B cell (primary cell): ENCODE data around the gene RPGR. TPM values are rescaled to one million over a fixed set of nuclear protein-coding genes. Genes with fewer than 3 reads are reported as not detected.

Experiments
- ATAC-seq: fragments of 200-7000 bp; cut with Tn5 transposase; one replicate; pipeline ENCODE4 v1.10.0; 2021; ENCODE audit warnings: low read depth, mild to moderate bottlenecking, moderate number of reproducible peaks, moderate library complexity
- CTCF ChIA-PET: fragments of 350-600 bp; sonication (Branson Sonifier 250); formaldehyde crosslinking; loops from one replicate; lab custom pipeline; 2021; ENCODE audit warnings: antibody characterized with exemption, inconsistent platforms; lab: Charles Lee
- POLR2A ChIA-PET: fragments of 350-600 bp; sonication (Branson Sonifier 250); formaldehyde crosslinking; loops from one replicate; lab custom pipeline; 2021; ENCODE audit warnings: antibody characterized with exemption; lab: Charles Lee
- DNase-seq: peaks from one replicate; pipeline ENCODE4 v3.0.0; 2013
- H2AFZ ChIP-seq: 2 replicates; pipeline ENCODE4 v1.6.1; 2012; ENCODE audit warnings: mild to moderate bottlenecking, low read depth, low read length; ENCODE audit not compliant: insufficient read depth, poor library complexity, severe bottlenecking
- H3K27ac ChIP-seq, 2 donors: 1 replicate in 1 of 2; 2 replicates in 1 of 2; pipeline ENCODE4 v1.5.1; 2012 to 2013; ENCODE audit warnings: low read length in 2 of 2, mild to moderate bottlenecking in 2 of 2, moderate library complexity in 1 of 2
- H3K27me3 ChIP-seq, 4 experiments: fragments of 200-600 bp in 1 of 4; sonication (generic) in 1 of 4; replicated peaks in 1 of 4; 1 replicate in 2 of 4; 2 replicates in 2 of 4; pipeline versions ENCODE4 v1.6.1 to v1.7.0; 2013 to 2016; ENCODE audit warnings: low read length in 3 of 4, mild to moderate bottlenecking in 2 of 4, mixed read lengths in 1 of 4, moderate library complexity in 1 of 4; ENCODE audit not compliant: insufficient read depth in 4 of 4, control insufficient read depth in 3 of 4; ENCODE audit errors: control extremely low read depth in 1 of 4
- H3K36me3 ChIP-seq, 2 experiments: replicated peaks in 1 of 2; 1 replicate in 1 of 2; 2 replicates in 1 of 2; pipeline versions ENCODE4 v1.6.1 to v1.7.1; 2013; ENCODE audit warnings: low read length in 1 of 2; ENCODE audit not compliant: insufficient read depth in 2 of 2, control insufficient read depth in 1 of 2; ENCODE audit errors: control extremely low read depth in 1 of 2, extremely low read depth in 1 of 2
- H3K4me1 ChIP-seq, 2 donors: fragments of 200-600 bp in 1 of 2; sonication (generic) in 1 of 2; 1 replicate in 1 of 2; 2 replicates in 1 of 2; pipeline versions ENCODE4 v1.5.1 to v1.6.1; 2013 to 2017; ENCODE audit warnings: low read length in 2 of 2; ENCODE audit not compliant: control insufficient read depth in 2 of 2, insufficient read depth in 2 of 2
- H3K4me2 ChIP-seq: replicated peaks from 2 replicates; pipeline ENCODE3; 2012; ENCODE audit warnings: mild to moderate bottlenecking, low read depth, low read length; ENCODE audit not compliant: poor library complexity, severe bottlenecking
- H3K4me3 ChIP-seq, 5 experiments: fragments of 200-600 bp in 1 of 5; sonication (generic) in 1 of 5; 1 replicate in 3 of 5; 2 replicates in 2 of 5; pipeline versions ENCODE4 v1.5.1 to v1.7.0; 2011 to 2016; ENCODE audit warnings: low read length in 4 of 5, mild to moderate bottlenecking in 4 of 5, low read depth in 2 of 5, control low read depth in 1 of 5, moderate library complexity in 1 of 5; ENCODE audit not compliant: insufficient read depth in 1 of 5; ENCODE audit errors: control extremely low read depth in 1 of 5, extremely low read depth in 1 of 5
- H3K79me2 ChIP-seq: fragments of 200-600 bp; sonication (generic); one replicate; pipeline ENCODE4 v1.6.0; 2016; ENCODE audit warnings: low read length; ENCODE audit not compliant: control insufficient read depth, insufficient read depth
- H3K9ac ChIP-seq: fragments of 200-600 bp; sonication (generic); 2 replicates; pipeline ENCODE4 v1.6.1; 2017; ENCODE audit warnings: mild to moderate bottlenecking, low read length, moderate library complexity
- H3K9me3 ChIP-seq, 3 donors: one replicate each; pipeline versions ENCODE4 v1.6.1 to v1.7.1; 2013; ENCODE audit warnings: low read length in 2 of 3; ENCODE audit not compliant: control insufficient read depth in 2 of 3, insufficient read depth in 1 of 3; ENCODE audit errors: control extremely low read depth in 1 of 3
- H4K20me1 ChIP-seq: 2 replicates; pipeline ENCODE4 v1.6.0; 2012; ENCODE audit warnings: mild to moderate bottlenecking, low read length; ENCODE audit not compliant: insufficient read depth, control insufficient read depth, poor library complexity, severe bottlenecking
- H3K27ac Mint-ChIP-seq: one replicate; pipeline ENCODE4 v1.8.0; 2021; ENCODE audit warnings: mixed read lengths
- H3K27me3 Mint-ChIP-seq: one replicate; pipeline ENCODE4 v1.8.0; 2021; ENCODE audit warnings: mixed read lengths
- H3K4me1 Mint-ChIP-seq: one replicate; pipeline ENCODE4 v1.8.0; 2021; ENCODE audit warnings: mixed read lengths
- H3K4me3 Mint-ChIP-seq: one replicate; pipeline ENCODE4 v1.8.0; 2021; ENCODE audit warnings: mixed read lengths
- H3K9me3 Mint-ChIP-seq: one replicate; pipeline ENCODE4 v1.8.0; 2022; ENCODE audit warnings: mixed read lengths; ENCODE audit not compliant: insufficient read depth
- EZH2 ChIP-seq: IDR thresholded peaks from 2 replicates; pipeline ENCODE4 v1.6.1; 2012; ENCODE audit warnings: borderline replicate concordance, low read depth, mild to moderate bottlenecking, moderate library complexity, low read length; ENCODE audit not compliant: insufficient read depth, poor library complexity, severe bottlenecking
- WGBS: methylation state at CpG from one replicate; pipeline ENCODE4 v1.1.5; 2013; ENCODE audit warnings: missing lambda C conversion rate; ENCODE audit not compliant: insufficient coverage; 5-methylcytosine and 5-hydroxymethylcytosine counted together
- intact Hi-C: fragments of 100-400 bp; cut with micrococcal nuclease; formaldehyde crosslinking; loops from one replicate; pipeline ENCODE4 v1.10.0; 2022
- polyA plus RNA-seq: library from polyadenylated mRNA; depleted of rRNA; stranded (reverse); fragments of >200 nt; gene quantifications from 2 replicates; pipeline ENCODE4 v1.2.3, GENCODE V29; 2012
- total RNA-seq, 2 donors: library from RNA; stranded (reverse); fragments of 120-200 nt in 1 of 2; gene quantifications; 1 replicate in 1 of 2; 2 replicates in 1 of 2; pipeline versions ENCODE4 v1.2.3 to v1.2.4, GENCODE V29; 2013 to 2022
- TF ChIP-seq, protein P1 (sequence below): fragments of 200-600 bp; IDR thresholded peaks from one replicate; pipeline ENCODE4 v1.8.0; 2022; ENCODE audit warnings: antibody characterized with exemption, mild to moderate bottlenecking

Gene RPGR
- total and polyA plus RNA-seq, 2 donors (not counting 1 experiment from before 2014, with no cell fraction given), result 4.2 to 26.8 TPM

DNA sequence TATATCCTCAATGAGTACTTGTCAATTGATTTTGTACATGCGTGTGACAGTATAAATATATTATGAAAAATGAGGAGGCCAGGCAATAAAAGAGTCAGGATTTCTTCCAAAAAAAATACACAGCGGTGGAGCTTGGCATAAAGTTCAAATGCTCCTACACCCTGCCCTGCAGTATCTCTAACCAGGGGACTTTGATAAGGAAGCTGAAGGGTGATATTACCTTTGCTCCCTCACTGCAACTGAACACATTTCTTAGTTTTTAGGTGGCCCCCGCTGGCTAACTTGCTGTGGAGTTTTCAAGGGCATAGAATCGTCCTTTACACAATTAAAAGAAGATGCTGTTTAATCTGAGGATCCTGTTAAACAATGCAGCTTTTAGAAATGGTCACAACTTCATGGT lies 25.1 kb upstream of the RPGR start, which contains the start of gene OTC:
OTC (plus strand) TSS at position 243 of the 400 bp plus-strand sequence; CDS start at position 336, 93 bp downstream.
- H3K9me3 ChIP-seq, result no peaks in the 10 kb centered on the region
- ChIA-PET CTCF (no interaction called here), POLR2A (no interaction called here)
- no peaks in the 10 kb centered on the region for H4K20me1 ChIP-seq
- TF ChIP-seq EZH2, result no peak
- TF ChIP-seq, protein P1, sequence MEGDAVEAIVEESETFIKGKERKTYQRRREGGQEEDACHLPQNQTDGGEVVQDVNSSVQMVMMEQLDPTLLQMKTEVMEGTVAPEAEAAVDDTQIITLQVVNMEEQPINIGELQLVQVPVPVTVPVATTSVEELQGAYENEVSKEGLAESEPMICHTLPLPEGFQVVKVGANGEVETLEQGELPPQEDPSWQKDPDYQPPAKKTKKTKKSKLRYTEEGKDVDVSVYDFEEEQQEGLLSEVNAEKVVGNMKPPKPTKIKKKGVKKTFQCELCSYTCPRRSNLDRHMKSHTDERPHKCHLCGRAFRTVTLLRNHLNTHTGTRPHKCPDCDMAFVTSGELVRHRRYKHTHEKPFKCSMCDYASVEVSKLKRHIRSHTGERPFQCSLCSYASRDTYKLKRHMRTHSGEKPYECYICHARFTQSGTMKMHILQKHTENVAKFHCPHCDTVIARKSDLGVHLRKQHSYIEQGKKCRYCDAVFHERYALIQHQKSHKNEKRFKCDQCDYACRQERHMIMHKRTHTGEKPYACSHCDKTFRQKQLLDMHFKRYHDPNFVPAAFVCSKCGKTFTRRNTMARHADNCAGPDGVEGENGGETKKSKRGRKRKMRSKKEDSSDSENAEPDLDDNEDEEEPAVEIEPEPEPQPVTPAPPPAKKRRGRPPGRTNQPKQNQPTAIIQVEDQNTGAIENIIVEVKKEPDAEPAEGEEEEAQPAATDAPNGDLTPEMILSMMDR, result no peak
- ATAC-seq (no peak), DNase-seq (no peak)
- Mint-ChIP-seq H3K27ac (no peak within 1 kb of the TSS), H3K4me1 (no peaks in the 10 kb centered on the region), H3K27me3 (peaks cover 10% of the 10 kb centered on the region), H3K4me3 (no peak within 1 kb of the TSS), H3K9me3 (no peaks in the 10 kb centered on the region)
- H3K4me2 ChIP-seq, result no peak within 1 kb of the TSS
- no peaks in the 10 kb centered on the region for H3K4me1 ChIP-seq
- no peak within 1 kb of the TSS for H3K9ac ChIP-seq
- WGBS, result 80% methylated on average over 1 of the region's 4 CpGs
- no peaks in the 10 kb centered on the region for H3K27me3 ChIP-seq
- H3K27ac ChIP-seq, result no peak within 1 kb of the TSS
- no peaks in the 10 kb centered on the region for H3K79me2 ChIP-seq
- no peak within 1 kb of the TSS for H3K4me3 ChIP-seq
- no peak within 1 kb of the TSS for H2AFZ ChIP-seq
- intact Hi-C loops, result no loop called here
- H3K36me3 ChIP-seq, result no peaks in the 10 kb centered on the region

DNA sequence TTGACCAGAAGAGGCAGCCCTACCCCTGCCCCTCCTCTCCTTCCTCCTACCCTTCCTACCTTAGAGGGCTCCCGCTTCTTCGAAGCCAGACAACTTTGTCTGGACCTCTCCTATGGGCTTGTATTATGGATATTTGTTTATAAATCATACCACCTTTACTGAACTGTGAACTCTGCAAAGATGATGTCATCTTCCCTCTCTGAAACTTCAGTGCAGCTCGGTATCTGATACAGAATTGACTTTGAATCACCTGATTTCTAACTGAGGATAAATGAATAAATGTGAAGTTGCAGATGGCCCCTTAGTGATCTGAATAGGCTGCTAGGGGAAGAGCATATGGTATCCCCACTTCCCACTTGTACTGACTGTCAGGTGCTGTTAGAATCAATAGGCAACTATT lies 24.0 kb upstream of the RPGR start:
- H3K4me3 ChIP-seq, result no peak overlapping the region
- no peaks in the 10 kb centered on the region for H3K79me2 ChIP-seq
- no peaks in the 10 kb centered on the region for H4K20me1 ChIP-seq
- H3K36me3 ChIP-seq, result no peaks in the 10 kb centered on the region
- no peak for ATAC-seq
- H3K4me1 ChIP-seq, result no peaks in the 10 kb centered on the region
- POLR2A ChIA-PET, result no interaction called here
- H3K27ac Mint-ChIP-seq, result no peak overlapping the region
- no peaks in the 10 kb centered on the region for H3K9me3 ChIP-seq
- intact Hi-C loops, result no loop called here
- H3K9ac ChIP-seq, result no peak overlapping the region
- WGBS, result no CpG with 5 or more reads among the region's 3 CpGs
- CTCF ChIA-PET, result no interaction called here
- H3K9me3 Mint-ChIP-seq, result no peaks in the 10 kb centered on the region
- DNase-seq, result no peak
- no peaks in the 10 kb centered on the region for H3K27me3 ChIP-seq
- H3K4me2 ChIP-seq, result no peak overlapping the region
- H3K27me3 Mint-ChIP-seq, result peaks cover 10% of the 10 kb centered on the region
- no peak overlapping the region for H3K27ac ChIP-seq
- no peaks in the 10 kb centered on the region for H3K4me1 Mint-ChIP-seq
- TF ChIP-seq, protein P1, result no peak
- no peak for TF ChIP-seq EZH2
- no peak overlapping the region for H3K4me3 Mint-ChIP-seq
- no peak overlapping the region for H2AFZ ChIP-seq
